CD4-positive, alpha-beta T cell treated with Interleukin-6 at 100 ng/mL for 8 hours (primary cell): ENCODE data around the gene DNAH2.
"Not testable (repeated sequence)": the region's sequence is repeated elsewhere in the genome, so short reads cannot be mapped to it uniquely, and the experiment has no call there.

ENCODE experiments used
- DNase-seq: peaks from one replicate; pipeline ENCODE4 v3.0.0-alpha.2; 2020; ENCODE audit warnings: mixed read lengths, low spot score

DNAH2 gene

DNA sequence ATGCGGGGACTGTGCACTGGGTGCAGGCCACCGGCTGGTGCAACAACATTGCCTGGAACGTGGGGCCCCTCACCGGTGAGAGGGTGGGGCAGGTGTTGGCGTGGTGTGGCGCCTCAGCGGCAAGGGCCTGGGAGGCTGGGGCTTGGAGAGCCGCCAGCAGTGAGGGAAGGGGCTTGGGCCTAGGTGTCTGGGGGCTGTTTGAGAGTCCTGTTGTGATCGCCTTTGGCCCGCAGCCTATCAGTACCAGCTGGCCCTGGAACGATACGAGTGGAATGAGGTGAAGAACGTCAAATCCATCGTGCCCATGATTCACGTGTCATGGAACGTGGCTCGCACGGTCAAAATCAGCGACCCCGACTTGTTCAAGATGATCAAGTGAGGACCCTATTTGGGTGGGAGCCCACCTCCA, 134.7 kb downstream of the DNAH2 start:
- no peak for DNase-seq

DNA sequence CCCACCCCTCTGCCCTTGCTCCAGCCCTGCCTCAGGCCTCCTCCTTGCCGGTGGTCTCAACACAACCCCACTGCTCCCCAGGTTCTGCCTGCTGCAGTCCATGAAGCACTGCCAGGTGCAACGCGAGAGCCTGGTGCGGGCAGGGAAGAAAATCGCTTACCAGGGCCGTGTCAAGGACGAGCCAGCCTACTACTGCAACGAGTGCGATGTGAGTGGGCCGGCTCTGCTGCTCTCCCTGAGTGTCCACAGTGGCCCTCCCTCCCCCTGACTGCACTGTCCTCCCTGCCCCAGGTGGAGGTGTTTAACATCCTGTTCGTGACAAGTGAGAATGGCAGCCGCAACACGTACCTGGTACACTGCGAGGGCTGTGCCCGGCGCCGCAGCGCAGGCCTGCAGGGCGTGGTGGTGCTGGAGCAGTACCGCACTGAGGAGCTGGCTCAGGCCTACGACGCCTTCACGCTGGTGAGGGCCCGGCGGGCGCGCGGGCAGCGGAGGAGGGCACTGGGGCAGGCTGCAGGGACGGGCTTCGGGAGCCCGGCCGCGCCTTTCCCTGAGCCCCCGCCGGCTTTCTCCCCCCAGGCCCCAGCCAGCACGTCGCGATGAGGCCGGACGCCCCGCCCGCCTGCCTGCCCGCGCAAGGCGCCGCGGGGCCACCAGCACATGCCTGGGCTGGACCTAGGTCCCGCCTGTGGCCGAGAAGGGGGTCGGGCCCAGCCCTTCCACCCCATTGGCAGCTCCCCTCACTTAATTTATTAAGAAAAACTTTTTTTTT, 135.6 kb downstream of the DNAH2 start:
- no peak for DNase-seq

DNA sequence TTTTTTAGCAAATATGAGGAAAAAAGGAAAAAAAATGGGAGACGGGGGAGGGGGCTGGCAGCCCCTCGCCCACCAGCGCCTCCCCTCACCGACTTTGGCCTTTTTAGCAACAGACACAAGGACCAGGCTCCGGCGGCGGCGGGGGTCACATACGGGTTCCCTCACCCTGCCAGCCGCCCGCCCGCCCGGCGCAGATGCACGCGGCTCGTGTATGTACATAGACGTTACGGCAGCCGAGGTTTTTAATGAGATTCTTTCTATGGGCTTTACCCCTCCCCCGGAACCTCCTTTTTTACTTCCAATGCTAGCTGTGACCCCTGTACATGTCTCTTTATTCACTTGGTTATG, 136.1 kb downstream of the DNAH2 start:
- DNase-seq: no peak

DNA sequence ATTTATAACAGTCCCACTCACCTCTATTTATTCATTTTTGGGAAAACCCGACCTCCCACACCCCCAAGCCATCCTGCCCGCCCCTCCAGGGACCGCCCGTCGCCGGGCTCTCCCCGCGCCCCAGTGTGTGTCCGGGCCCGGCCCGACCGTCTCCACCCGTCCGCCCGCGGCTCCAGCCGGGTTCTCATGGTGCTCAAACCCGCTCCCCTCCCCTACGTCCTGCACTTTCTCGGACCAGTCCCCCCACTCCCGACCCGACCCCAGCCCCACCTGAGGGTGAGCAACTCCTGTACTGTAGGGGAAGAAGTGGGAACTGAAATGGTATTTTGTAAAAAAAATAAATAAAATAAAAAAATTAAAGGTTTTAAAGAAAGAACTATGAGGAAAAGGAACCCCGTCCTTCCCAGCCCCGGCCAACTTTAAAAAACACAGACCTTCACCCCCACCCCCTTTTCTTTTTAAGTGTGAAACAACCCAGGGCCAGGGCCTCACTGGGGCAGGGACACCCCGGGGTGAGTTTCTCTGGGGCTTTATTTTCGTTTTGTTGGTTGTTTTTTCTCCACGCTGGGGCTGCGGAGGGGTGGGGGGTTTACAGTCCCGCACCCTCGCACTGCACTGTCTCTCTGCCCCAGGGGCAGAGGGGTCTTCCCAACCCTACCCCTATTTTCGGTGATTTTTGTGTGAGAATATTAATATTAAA, 136.7 kb downstream of the DNAH2 start:
- DNase-seq: no peak

DNA sequence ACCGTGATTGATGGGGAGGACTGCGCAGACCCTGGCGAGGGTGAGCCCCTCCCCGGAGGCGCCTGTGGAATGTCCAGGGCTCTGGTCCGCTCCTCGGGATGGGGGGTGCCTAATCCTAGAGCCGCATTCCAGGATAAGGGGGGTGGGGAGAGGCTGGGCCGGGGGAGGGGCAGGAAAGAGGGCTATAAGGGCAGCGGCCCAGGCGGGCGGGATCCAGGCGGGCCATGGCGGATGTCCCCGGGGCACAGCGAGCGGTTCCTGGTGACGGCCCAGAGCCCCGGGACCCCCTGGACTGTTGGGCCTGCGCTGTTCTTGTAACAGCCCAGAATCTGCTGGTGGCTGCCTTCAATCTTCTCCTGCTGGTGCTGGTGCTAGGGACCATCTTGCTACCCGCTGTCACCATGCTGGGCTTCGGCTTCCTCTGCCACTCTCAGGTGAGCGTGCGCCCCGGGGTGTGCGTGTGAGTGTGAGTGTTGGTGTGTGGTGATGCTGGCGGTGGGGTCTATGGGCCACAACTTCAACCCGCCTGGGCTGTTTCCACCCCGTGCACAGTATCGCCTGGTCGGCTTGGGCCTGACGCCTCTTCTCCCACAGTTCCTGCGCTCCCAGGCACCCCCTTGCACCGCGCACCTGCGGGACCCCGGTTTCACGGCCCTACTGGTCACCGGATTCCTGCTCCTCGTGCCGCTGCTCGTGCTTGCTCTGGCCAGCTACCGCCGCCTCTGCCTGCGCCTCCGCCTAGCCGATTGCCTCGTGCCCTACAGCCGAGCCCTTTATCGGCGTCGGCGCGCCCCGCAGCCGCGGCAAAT, 137.5 kb downstream of the DNAH2 start, which contains the start of gene TMEM88:
TMEM88 (plus strand) TSS at position 216 of the 809 bp plus-strand sequence; CDS start at position 225, 9 bp downstream.
- no peak for DNase-seq

DNA sequence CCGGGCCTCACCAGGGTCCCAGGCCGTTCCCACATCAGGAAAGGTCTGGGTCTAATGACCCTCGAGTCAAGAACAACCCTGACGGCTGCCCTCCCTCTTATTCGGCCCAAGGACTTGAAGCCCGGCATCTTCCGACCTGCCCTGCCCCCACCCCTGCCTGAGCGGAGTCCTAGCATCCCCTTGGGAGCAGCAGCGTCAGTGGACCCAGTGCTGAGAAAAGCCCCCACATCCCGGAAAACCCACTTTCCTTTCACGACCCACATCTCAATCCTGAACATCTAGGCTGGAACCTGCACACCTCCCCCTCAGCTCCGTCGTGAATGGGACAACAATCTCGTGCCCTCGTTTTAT, 138.1 kb downstream of the DNAH2 start:
- no peak for DNase-seq

DNA sequence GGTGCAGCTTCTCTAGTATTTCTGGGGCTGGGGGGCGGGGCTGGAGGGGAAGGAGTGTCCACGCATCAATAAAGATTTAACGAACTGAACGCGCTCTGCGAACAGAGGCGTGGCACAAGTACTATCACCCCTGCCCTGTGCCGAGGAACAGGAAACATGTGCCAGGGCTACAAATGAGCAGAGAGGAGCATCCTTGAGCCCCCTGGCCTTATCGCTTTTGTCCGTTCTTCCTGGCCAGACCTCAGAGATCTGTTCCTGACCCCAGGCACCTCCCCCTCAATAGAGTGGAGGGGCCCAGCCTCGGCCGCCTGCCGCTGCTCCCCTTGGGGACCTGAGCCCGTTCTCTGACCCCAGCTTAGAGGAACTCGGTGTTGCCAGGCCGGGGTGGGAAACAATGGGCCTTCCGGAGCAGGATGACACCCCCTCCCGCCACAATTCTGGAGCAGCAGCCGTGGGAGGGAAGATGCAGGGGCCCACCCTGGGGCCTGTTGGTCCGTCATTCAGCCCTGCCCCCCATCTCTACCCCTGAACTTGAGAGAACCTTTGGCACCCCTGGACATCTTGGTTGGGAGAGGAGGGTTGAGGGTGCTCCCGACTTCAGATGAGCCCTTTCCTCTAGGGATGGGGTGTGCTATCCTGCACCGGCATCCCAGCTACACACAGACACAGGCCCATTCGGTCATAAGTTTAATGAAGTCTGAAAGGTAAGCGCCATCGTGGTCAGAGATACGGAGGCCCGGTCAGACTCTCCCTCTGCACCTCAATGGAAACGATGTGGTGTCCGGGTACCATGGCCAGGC, 138.7 kb downstream of the DNAH2 start:
- no peak for DNase-seq

DNA sequence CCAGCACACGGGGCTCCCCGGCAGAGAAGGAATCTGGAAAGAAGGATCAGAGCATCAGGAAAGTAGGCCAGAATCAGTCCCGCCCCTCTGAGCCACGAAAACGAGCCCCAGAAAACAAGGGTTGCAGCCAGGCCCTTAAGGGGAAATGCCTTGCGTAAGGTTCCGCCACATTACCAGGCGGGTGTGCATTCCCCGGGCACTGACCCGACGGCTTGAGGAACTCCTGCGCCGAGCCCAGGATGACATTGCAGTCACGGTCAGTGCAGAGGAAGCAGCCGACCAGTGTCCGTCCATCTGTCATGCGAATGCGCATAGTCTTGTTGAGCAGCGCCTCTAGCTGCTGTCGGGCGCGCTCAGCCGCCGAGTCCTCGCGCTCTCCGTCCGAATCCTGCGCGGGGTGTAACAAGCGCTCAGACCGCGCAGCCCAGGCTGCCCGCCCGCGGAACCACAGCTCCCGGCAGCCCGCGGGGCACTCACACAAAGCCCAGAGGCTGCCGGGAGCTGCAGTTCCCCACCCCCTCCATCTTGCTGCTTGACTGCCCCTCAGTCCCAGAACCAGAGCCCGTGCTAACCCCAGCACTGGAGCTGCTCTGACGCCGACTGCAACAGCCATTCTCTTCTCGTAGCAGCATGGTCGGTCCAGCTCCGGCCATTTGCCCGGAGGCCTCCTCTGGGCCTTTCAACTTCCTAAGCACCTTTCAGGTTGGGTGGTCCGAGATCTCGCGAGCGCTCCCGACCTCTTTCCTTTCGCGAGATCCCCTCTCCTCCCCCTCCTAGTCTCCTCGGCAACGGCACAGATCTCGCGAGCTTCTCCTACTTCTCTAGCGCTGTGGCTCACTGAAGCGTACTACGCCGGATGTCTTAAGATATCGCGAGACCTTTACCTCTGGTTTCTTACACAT, 139.5 kb downstream of the DNAH2 start, which contains the start of gene NAA38:
NAA38 (minus strand) TSS at position 749 of the 902 bp plus-strand sequence; CDS start at position 653, 96 bp downstream.
- peak; percentile 97 for DNase-seq

DNA sequence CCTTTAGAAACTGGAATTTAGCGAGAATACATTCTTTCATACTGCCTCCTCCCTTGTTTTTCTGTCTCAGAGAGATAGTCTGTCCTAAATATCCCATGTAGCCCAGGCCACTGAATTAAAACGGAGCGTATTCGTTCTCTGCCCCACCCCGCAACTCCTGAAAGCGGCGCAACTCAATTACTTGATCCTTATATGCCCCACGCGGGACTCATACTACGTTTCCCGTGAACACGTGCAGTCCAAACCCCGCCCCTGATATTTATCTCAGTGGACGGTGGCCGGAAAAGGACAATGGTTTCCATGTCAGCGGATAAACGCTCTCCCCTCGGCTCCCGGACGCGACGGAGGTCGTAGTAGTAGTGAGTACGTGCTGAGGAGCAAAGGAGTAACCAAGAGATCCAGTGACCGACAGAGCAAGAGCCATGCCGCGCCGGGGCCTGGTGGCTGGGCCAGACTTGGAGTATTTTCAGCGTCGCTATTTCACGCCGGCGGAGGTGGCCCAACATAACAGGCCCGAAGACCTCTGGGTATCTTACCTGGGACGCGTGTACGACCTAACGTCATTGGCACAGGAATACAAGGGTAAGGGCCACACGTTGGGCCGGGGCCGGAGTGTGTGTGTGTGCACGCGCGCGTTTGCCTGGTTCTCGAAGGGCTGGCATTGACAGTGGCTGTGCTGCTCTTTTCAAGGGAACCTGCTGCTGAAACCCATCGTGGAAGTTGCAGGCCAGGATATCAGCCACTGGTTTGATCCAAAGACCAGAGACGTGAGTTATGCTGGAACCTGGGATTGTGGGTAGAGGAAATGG, 140.4 kb downstream of the DNAH2 start, which contains the start of gene CYB5D1:
CYB5D1 (plus strand) TSS at position 291 of the 809 bp plus-strand sequence; CDS start at position 423, 132 bp downstream.
- DNase-seq: peak; percentile 90

DNA sequence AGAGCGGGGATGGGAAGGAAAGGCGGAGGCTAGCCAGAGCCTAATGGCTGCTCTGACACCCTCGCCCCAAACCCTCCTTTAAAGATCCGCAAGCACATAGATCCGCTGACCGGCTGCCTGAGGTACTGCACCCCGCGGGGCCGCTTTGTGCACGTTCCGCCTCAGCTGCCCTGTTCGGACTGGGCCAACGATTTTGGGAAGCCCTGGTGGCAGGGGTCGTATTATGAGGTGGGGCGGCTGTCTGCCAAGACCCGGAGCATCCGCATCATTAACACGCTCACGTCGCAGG, 140.9 kb downstream of the DNAH2 start:
- no peak for DNase-seq

DNA sequence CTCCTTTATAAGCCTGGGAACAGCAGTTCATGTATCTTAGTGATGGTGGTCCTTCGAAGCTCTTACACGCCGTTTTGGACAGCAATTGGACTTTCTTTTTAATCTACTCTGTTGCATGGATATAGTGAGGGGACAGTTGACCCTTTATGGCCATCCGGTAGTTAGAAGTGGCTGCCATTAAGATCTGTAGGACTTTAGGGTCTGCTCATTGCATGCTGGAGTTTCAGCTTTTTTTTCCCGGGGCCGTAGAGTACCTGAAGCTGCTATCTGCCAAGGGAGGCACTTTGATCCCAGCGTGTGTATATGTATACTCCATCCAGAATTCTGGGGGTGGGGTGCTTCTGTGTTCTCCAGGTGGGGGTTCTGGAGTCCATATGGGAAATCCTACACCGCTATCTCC, 141.5 kb downstream of the DNAH2 start:
- DNase-seq: no peak

DNA sequence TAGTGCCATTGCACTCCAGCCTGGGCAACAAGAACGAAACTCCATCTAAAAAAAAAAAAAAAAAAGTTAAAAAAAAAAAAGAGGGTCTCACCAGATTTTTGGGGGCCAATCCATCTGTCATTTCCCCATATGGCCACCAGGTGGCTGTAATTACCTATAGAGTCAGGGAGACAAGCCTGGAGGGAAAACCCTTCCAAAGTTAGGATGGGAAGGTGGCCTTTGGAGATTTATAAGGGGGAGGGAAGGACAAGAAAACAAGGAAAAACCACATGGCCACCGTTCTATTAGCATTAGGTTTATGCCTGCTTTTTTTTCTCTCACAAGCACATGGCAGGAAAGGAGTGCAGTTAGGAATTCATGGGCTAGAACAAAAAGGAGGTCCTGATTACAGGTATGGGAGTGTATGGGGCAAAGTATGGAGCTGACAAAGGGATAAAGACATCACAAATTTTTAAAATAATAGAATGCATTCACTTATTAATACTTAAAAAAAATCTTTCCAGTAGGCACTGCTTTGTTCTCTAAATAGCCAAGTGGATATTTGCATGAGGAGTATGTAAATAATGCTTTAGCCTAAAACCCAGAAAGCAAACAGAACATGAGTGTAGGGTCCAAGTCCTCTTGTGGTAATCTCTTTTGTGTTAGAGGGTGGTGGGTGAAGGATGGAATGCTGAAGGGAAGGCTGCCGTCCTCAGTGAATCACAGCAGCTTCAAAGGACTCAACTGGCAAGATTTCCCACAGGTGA, 145.3 kb downstream of the DNAH2 start:
- DNase-seq: no peak

DNA sequence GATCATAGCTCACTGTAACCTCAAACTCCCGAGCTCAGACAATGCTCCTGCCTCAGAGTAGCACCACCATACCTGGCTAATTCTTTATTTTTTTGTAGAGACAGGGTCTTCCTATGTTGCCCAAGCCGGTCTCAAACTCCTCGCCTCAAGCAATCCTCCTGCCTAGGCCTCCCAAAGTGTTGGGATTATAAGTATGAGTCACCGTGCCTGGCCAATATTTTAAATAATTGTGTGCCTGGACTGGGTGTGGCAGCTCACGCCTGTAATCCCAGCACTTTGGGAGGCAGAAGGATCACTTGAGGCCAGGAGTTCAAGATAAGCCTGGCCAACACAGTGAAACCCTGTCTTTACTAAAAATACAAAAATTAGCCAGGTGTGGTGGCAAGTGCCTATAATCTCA, 146.8 kb downstream of the DNAH2 start:
- not testable (repeated sequence) for DNase-seq

DNA sequence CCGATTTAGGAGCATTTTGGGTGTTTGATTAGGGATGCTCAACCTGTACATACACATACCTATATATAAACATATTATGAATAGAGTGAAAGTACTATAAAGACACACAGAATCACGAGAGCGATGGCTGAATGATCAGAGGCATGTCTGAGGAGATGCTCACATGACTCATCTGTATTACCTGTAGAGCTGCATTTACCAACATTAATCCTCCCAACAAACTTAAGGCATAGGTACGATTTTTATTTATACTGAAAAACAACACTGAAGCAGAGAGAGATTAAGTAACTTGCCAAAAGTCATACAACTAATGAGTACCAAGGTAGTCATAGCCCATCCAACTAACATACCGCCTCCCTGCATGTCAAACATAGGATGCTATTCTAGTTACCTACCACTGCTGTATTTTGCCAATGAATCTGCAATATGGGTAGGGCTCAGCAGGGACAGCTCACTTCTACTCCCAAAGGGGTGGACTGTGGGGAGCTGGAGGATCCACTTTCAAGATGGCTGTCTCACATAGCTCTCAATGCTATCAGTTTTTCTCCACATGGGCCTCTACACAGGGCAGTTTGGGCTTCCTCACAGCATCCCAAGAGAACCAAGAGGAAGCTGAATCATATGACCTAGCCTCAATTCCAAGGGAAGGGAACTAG, 147.6 kb downstream of the DNAH2 start:
- no peak for DNase-seq

DNA sequence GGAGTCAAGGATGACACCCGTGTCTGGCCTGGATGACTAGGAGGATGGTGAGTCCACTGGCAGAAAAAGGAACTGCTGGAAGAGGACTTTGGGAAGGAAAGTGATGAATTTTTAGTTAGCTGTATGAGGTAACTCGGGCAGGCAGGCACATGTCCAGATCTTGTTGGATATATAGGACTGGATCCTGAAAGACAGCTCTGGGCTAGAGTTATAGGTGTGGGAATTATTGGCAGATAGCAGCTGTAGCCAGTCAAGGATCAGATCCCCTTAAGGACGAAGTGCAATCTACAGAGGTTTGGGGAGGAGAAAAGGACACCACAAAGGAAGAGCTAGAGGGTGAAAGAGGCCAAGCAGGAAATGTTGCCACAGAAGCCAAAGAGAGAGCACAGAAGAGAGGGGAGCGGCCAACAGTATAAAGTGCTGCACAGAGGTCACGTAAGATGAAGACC, 150.4 kb downstream of the DNAH2 start:
- peak; percentile 47 for DNase-seq

DNA sequence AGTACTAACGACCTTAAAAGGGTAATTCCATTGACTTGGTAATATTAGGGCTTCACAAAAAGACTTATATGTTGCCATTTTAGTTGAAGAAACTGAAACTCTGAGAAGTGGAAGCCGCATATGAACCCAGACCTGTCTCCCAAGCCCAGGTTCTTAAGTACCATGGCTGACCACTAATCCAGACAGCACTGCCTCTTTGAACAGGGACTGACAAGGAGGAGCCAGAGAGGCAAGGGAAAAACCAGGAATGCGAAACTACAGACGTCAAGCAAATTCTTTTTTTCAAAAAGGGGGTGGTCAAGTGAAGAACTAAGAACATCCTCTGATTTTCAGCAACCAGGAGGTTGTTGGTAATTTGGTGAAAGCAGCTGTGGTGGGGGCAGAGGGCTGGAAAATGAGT, 155.5 kb downstream of the DNAH2 start:
- DNase-seq: no peak

DNA sequence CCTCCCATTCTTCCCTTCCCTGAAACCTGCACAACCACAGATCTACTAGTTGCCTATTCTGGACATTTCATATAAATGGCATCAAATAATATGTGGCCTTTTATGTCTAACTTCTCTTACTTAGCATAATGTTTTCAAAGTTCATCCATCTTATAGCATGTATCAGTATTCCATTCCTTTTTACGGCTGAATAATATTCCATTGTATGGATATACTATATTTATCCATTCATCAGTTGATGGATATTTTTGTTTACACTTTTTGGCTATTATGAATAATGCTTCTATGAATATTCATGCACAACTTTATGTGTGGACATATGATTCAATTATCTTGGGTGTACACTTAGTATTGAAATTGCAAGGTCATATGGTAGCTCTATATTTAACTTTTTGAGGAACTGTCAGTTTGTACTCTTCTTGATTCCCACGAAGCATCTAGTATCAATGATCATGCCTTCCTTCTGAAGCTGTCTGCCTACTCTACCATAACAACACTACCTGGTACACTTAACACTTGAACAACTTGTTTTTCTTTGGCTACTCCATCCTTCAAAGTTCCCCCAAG, 158.3 kb downstream of the DNAH2 start:
- no peak for DNase-seq

DNA sequence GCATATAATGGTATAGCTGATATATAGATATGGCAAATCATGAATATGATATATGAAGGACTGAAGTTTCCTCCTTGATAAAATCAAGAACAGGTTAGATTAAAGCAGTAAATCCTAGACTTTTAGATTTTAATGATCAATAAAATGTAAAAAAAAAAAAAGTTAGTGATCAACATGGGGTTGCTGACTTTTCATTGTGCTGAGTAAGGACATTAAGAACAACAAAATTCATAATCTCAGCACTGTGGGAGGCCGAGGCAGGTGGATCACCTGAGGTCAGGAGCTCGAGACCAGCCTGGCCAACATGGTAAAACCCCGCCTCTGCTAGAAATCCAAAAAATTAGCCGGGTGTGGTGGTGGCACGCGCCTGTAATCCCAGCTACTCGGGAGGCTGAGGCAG, 160.7 kb downstream of the DNAH2 start:
- DNase-seq: no peak
